NCI-H2107 (cell line): ENCODE data around the gene ORC3.
"Not testable (repeated sequence)": the region's sequence is repeated elsewhere in the genome, so short reads cannot be mapped to it uniquely, and the experiment has no call there.

Experiments used
- DNase-seq: peaks from one replicate; lab custom pipeline; 2025; lab: John Stamatoyannopoulos, UW

The ORC3 gene

DNA sequence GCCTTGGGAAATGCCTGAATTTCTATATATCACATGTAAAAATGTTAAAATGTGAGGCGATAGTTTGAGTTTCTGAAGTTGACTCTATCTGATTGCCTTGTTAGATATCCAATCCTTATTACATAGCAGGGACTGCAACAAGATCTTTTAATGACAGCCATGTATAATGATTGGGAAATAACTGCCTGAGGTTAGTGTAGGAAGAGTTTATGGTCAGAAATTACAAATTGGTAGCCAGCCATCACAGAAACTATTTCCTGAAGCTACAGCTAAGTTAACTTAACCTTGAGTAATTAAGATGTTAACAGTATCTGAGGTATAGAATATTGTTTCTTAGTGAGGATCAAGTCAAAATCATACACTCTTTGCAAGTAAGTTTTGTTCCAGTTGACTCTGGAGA is 71.1 kb downstream of the ORC3 start:
- DNase-seq, result no peak

DNA sequence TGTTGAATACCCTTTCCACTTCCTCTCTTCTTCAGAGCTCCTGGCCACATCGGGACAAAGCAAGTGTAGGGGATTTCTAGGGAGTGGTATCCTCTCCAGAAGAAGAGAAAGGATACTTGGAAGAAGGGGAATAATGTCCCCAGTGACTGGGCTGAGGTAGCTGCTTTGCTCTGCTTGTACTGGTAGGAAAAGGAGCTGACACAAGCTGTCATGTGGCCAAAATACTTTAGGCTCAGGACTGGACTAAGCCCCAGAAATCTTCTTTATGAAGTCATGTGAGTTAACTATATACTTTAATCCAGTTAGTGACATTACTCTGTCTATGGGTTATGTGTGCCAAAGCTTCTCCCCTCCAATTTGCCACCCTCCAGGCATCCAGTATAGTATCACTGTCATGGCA is 71.6 kb downstream of the ORC3 start:
- DNase-seq, result no peak

DNA sequence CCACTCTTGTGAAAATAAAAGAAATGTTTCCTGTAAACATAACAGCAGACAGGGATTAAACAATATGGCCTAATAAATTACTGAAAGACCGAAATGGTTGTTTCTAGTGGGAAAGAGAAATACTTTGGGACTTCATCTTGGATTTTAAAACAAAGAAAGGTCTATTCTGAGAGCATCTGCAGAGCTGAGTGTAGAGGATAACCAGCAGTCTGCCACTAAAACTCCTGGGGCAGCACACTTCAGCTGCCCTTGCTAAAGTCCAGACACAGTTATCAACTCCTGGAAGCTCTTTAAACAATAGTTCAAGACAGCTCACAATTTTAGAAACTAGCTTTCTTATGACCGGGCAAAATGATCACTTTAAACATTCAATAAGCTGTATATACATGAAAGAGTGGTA is 73.5 kb downstream of the ORC3 start:
- no peak for DNase-seq

DNA sequence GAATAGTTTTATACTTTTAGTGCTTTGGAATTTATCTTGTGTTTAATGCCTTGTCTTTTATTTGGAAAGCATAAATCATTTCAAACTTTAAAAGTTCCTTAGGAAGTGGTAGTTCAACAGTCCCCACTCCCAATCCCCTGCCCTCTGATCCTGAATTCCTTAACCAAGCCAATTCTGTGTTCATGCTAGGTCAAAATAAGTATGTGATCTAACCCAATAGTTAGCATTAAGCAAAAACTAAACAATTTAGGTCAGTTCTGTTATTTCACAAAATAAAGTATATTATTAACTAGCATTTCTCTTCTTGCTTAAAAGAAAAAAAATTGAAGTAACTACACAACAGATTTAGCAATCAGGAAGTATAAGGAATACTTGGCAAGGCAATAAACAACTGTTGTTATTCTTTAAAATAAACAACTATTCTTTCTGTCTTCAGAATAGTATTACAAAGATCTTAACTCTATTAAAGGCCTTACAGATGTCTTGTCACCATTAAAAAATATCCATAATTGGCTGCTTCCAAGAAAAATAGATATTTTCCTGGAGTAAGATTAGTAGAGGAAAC is 75.1 kb downstream of the ORC3 start:
- DNase-seq, result no peak

DNA sequence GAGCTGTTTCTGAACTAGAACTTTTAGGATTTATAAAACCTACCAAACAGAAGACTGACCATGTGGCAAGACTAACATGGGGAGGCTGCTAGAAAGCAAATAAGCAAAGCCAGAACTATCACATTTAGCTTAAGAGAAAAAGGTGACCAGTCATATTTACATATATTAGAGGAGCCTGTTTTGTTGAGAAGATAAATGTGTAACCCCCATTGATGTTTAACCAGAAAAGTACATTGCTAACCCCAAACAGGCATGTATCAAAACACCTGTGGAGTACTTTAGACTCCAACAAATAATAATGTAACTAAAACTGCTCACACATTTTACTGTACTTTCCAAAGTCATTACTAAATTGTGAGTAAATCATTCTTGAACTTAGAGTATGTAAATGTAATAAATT is 77.1 kb downstream of the ORC3 start:
- no peak for DNase-seq

DNA sequence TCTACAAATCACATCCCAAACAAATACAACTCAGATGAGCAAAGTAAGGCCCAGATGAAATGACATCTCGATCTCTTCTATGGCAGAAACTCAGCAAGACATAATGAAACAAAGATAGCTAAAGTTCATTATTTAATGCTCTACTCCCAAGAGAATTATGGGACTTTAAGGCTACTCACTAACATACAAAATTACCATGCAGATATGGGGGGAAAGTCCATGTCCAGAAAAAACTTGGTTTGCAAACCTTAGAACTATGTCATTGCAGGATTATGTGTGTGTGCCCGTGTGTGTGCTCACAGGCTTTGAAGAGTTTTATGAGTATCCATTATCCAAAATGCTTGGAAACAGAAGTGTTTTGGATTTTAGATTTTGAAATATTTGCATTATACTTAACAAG is 78.1 kb downstream of the ORC3 start:
- no peak for DNase-seq

DNA sequence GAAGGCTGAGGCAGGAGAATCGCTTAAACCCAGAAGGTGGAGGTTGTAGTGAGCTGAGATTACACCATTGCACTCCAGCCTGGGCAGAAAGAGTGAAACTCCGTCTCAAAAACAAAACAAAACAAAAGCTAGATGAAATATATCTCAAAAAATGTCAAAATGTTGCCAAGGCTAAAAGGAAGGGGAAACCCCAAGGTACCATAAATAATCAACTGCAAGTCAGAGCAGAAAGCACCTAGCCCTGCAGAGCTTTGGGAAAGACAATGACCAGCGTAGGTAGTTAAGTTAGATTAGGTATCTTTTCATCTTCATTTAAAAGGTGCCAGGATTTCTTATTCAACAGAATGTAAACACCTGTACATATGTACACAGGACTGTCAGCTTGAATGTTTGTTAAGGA is 79.1 kb downstream of the ORC3 start:
- no peak for DNase-seq

DNA sequence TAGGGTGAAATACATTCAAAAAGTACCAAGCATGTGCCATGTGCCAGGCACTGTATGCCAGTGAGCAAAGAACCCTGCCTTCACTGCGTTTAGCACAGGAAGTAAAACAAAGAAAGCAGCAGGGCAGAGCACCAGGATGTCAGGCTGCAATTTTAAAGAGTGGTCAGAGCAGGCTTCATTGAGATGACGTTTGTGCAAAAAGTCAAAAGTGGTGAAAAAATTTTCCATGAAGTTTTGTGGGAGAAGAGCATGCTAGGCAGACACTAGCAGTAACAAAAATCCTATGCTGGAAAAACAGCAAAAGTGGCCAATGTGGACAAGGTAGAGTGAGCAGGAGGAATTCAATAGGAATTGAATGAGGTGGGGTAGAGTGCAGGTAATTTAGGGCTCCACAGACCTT is 80.8 kb downstream of the ORC3 start:
- no peak for DNase-seq

DNA sequence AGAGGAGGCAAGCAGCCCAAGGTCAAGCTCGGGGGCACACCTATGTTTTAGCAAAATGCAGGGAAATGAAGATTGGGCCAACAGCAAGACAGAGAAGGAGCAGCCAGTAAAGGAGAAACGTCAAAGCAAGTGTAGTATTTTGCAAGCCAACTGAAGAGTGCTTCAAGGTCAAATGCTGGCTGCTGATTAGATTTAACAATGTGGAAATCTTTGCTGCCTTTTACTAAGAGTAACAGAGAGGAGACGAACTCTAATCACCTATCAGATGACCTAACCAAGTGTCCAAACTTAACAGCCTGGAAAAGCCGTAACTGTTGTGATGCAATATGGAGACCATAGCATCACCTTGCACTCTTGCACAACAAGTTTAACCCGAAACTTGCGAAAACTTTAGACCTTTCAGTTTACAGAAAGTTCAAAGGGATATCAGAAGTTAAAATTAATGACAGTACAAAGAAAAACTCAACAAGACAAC is 81.7 kb downstream of the ORC3 start:
- no peak for DNase-seq

DNA sequence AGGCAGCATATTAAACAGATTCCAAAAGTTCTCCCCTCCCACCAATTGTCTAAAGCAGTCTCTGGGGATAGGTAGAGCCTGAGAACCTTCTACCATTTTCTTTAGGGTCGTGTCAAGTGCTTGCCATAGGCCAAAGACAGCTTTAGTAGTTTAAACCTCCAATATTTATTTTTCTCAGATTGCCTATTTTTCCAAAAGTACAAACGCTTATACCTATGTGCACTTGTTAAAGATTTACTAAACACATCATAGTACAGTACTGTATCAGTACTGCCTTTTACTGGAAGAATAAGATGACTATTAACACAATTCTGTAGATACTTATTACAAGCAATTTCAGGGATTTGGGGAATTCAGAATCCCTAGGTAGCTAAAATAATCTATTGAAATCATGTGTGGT is 82.7 kb downstream of the ORC3 start:
- no peak for DNase-seq

DNA sequence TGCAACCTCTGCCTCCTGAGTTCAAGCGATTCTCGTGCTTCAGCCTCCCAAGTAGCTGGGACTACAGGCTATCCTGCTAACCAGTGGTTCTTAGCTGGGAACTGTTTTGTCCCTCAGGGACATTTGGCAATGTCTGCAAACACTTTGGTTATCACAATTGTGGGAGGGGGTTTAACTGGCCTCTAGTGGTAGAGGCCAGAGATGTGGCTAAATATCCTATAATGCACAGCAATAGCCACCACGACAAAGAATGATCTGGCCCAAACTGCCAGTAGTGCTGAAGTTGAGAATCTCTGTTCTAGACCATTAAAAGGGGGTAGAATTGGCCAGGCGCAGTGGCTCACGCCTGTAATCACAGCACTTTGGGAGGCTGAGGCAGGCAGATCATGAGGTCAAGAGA is 83.3 kb downstream of the ORC3 start:
- no peak for DNase-seq

DNA sequence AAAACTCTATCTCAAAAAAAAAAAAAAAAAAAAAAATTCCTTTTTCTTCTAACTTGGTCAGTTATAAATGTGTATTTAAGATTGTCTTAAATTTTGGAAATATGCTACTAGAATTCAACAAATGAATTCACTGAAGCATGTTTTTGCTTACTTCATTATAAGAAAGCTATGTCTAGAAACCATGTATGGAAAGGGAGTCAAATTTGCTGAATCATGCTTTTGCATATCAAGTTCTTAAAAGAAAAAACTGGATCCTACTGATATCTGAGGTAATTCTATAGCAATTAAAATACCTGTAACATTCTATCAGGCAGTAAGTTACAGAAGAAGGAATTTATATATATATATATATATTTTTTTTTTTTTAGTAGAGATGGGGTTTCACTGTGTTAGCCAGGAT is 84.4 kb downstream of the ORC3 start:
- no peak for DNase-seq

DNA sequence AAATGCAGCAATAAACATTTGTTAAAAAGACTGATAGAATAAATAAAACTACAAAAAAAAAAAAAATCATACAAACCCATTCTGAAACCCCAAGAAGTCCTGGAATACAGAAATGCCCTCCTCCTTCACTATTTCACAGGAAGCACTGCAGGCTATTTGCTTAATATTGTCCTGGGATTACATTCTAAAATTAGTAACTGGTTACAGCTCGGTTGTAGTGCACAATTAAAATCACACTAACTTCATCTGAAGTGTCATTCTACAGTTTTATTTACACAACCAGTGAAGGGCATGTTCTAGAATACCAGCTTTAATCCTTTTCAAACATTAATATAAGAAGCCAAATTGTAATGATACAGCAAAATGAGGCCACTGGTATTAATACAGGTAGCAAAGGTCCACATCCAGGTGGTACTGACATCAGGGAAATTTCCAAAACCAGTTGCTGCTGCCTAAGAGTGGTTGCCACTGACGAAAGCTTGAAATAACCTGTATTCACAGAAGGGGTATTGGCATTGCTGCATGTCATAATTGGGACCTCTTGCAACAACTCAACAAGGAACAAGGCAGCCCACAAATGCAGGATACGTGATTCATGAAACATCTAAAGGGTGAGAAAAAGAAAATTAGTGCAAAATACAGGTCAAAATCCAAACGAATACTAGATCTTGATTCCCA is 85.2 kb downstream of the ORC3 start:
- no peak for DNase-seq

DNA sequence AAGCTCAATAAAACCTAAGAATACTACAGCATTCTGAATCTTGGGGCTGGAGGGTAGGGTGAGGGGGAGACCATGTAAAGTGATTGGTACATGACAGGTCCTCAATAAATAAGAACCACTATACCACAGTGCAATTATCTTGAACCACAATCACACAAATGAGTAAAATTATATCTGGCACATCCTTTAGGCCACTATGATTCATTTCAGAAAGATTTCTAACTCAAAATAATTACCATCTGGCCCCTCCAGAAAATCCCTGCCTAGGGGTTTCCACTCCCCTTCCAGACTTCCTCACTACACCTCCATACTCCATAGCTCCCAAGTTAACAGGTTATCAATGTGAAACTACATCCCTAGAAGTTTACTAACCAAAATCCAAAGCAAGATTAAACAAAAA is 92.4 kb downstream of the ORC3 start:
- DNase-seq, result no peak

DNA sequence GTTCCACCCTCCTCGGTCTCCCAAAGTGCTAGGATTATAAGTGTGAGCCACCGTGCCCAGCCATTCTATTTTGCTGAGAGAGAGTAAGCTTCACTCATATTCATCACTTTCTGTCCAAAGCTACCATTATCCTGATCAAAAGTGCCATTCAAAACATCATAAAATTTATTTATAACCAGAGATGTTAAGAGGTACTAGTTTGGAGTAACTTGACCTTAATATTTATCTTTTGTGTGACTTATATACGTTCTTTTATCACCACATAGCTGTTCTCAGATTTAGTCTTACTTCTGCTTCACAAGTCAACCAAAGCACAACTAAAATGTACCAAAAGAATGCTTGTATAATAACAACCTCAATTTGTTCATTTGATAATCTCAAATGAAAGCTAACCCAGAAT is 94.0 kb downstream of the ORC3 start:
- DNase-seq, result no peak

DNA sequence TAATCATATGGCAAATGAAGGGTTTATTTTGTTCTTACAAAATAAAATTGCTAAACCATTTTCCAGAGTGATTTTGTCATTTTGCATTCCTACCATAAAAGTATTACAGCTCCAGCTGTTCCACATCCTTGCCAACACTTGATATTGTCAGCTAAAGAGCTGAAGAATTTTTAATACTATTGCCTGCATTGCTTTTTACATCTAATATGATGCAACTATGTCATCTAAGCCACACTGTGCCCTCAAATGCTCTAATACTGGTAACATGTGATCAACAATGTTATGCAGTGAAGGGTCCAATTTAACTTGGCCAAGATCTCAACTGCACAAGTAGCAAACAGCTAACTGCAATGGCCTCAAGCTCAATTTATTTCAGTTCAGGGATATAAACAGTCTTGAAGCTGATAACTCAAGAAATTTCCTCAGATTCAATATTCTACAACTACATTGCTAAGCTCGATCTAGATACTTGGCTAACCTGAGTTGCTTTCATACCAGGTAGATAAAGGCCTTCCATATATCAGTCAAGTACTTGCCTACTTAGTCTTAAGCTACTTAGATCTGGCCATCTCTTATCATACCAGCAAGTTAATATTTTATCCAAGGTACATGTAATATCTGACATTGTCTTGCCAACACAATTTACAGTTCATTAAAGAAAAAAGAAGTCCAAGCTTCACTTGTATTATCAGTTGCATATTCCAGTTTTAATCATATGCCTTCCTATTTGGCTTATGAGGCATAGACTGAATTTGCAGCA is 95.1 kb downstream of the ORC3 start:
- no peak for DNase-seq

DNA sequence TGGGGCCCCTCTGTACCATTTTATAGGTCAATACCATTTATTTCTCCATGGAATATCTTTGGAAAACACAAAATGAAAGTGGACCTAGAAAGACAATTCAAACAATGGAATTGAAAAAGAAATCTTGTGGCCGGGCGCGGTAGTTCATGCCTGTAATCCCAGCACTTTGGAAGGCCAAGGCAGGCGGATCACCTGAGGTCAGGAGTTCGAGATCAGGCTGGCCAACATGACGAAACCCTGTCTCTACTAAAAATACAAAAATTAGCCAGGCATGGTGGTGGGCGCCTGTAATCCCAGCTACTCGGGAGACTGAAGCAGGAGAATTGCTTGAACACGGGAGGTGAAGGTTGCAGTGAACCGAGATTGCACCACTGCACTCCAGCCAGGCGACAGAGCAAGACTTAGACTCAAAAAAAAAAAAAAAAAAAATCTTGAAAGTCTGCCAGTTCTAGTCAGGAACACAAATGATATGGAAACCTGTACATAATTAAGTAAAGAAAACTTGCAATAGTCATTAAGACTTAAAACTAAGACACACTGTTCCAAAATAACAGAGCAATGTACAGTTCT is 96.8 kb downstream of the ORC3 start:
- not testable (repeated sequence) for DNase-seq

DNA sequence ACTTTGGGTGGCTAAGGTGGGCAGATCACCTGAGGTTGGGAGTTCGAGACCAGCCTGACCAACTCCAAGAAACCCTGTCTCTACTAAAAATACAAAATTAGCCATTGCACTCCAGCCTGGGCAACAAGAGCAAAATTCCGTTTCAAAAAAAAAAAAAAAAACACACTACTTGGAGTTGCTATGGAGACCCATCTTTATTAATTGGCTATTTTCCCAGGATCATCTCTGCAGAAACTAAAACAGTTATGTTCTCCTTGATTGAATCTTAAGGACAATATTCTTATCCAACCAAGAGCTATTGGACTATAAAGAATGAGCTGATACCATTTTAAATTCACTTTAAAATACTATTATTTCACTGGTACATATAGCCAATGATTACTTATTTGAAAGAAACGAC is 97.4 kb downstream of the ORC3 start:
- DNase-seq, result no peak

DNA sequence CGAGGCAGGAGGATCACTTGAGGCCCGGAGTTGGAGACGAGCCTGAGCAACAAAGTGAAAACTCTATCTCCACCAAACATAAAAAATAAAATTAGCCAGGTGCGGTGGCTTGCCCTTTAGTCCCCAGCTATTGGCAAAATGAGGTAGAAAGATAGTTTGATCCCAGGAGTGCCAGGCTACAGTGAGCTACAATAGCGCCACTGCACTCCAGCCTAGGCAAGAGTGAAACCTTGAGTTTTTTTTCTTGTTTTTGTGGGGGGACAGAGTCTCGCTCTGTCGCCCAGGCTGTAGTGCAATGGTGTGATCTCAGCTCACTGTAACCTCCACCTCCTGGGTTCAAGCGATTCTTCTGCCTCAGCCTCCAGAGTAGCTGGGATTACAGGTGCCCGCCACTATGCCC is 98.0 kb downstream of the ORC3 start:
- DNase-seq, result not testable (repeated sequence)

DNA sequence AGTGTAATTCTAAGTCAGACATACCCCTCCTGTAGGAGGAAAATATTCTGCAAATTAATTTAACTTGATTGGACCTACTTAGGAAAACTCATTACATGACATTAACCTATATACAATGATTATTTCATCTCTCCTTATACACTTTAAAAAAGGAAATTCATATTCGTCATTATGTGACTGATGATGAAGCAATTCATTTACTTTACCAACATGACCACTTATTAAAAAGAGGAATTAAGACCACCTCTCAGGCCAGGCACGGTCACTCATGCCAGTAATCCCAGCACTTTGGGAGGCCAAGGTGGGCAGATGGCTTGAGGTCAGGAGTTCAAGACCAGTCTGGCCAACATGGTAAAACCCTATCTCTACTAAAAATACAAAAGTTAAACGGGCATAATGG is 100.5 kb downstream of the ORC3 start:
- DNase-seq, result no peak

DNA sequence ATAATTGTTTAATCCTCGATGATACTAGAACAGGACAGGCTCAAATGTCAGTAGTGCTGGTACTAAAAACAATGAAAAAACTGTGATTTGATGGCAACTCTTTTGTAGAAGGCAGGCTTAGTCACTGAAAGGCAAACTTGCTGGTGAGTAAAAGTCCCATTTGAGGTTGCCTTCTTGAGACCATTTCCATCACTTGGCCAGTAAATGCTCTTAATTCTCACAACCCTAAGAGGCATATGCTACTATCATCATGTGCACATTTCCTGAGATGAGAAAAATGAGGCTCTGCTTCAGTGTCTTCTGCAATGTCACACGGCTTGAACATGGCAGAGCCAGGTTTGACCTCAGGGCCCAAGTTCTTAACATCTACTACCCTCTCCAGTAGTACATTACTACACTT is 102.2 kb downstream of the ORC3 start:
- DNase-seq, result no peak

DNA sequence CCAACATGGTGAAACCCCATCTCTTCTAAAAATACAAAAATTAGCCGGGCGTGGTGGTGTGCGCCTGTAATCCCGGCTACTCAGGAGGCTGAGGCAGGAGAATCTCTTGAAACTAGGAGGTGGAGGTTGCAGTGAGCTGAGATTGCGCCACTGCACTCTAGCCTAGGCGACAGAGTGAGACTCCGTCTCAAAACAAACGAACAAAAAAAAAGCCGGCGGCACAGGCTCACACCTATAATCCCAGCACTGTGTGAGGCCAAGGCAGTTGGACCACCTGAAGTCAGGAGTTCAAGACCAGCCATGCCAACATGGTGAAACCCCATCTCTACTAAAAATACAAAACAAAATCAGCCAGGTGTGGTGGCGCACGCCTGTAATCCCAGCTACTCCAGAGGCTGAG is 106.9 kb downstream of the ORC3 start:
- DNase-seq, result not testable (repeated sequence)
